HG03064 (cell line): ENCODE data around the gene WDR82.

Experiments
- ATAC-seq: cut with Tn5 transposase; IDR thresholded peaks from one replicate; pipeline ENCODE4 v1.9.1; 2021; ENCODE audit warnings: low read depth; ENCODE audit not compliant: unreplicated experiment

WDR82 gene

DNA sequence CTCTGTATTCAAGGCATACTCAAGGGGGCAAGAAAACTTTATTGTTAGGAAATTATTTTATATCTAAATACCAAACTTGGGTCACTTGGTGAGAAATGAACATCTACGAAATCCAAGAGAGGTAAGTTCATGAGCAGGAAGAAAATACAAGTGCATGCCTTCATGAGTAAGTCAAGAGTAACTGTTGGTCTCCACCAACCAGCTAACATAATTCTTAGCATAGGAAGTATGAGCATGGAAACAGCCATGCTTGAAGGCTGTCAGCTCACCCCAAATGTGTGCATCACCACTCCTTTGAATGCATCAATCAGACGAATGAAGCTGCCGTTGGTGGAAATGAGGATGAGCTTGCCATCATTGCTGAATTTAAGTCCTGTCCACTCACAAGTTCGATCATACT, 19.0 kb downstream of the WDR82 start:
- no peak for ATAC-seq

DNA sequence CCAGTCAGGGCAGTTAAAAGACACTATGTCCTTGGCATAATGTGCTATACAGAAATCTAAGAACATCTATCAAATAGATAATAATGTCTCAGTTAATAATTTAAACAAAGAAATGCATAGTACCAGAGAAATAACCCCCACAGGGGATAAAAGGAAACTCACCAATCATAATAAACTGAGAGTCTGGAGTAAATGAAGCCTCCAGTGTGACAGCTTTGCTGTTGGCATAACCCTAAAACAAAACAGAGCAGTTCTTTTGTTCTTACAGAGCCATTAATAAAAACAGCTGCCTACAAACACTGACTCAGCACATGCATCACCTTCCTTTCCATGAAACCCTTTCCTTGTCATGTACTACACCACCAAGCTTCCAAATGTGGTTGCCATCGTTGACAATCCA, 19.4 kb downstream of the WDR82 start:
- ATAC-seq = no peak

DNA sequence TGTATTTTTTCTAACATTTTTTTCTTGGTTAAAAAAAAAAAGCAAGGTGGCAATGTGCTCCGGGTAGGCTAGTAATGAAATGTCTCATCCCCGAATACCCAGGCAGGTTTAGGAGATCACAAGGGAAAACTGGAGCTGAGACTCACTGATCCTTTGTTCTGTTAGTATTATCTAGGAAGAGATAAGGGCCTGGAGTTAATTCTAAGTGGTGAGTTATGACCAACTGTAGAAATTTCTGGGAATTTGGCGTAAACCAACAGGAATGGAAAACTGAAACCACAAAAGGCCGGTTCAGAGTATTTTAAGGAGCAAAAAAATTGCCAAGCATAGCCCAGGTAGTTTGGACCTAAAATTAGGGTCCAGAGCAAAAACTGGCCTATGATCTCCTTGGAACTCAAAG, 20.5 kb downstream of the WDR82 start:
- ATAC-seq = no peak

DNA sequence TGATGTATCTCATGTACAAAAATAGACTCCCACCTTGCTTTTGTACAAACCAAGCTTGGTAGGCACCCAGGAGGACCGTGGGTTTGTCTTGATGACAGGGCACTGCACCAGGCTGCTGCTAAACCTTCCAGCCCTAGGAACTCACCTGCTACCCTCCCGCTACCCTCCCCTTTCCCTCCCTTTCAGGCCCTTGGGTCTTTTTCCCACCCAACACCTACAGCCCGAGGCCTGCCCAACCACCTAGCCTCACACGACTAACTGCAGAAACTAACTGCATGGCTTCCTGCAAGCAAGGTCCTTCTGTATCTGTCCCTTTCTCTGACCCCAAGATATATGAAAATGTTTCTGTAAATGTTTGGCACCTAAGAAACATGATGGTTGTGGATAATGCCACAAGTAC, 21.8 kb downstream of the WDR82 start:
- ATAC-seq = no peak

DNA sequence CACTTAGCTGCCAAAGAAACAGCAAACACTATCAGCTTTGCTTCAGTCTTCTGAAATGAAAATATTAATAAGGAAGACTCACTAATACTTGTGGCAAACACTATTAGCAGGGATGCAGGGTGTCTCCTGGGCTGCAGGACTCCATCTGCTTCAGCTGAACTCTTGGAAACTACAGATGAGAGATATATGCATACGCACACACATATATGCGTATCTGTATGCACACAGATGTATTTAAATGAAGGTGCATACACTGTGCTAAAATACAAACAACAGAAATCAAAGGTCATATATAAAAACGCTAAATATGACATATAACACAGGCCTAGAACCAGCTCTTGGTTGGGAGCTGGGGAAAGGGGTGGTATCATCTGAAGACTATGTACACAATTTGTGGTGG, 22.3 kb downstream of the WDR82 start:
- no peak for ATAC-seq

DNA sequence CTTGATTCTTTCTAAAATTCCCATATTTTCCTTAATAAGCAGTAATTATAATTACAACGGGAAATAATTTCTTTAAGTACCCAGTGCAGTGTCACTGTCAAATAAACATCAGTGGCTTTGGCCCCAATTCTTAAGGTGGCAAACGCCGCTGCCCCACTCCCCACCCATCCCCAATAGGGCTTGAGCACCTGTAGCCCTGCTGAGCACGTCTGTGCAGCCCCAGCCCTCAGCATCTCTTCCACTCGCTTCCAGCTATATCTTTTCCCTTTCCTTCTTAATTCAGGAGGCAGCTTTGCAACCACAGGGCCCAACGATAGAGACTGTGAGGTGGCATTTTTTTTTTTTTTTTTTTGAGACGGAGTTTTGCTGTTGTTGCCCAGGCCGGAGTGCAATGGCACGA, 23.8 kb downstream of the WDR82 start:
- no peak for ATAC-seq

DNA sequence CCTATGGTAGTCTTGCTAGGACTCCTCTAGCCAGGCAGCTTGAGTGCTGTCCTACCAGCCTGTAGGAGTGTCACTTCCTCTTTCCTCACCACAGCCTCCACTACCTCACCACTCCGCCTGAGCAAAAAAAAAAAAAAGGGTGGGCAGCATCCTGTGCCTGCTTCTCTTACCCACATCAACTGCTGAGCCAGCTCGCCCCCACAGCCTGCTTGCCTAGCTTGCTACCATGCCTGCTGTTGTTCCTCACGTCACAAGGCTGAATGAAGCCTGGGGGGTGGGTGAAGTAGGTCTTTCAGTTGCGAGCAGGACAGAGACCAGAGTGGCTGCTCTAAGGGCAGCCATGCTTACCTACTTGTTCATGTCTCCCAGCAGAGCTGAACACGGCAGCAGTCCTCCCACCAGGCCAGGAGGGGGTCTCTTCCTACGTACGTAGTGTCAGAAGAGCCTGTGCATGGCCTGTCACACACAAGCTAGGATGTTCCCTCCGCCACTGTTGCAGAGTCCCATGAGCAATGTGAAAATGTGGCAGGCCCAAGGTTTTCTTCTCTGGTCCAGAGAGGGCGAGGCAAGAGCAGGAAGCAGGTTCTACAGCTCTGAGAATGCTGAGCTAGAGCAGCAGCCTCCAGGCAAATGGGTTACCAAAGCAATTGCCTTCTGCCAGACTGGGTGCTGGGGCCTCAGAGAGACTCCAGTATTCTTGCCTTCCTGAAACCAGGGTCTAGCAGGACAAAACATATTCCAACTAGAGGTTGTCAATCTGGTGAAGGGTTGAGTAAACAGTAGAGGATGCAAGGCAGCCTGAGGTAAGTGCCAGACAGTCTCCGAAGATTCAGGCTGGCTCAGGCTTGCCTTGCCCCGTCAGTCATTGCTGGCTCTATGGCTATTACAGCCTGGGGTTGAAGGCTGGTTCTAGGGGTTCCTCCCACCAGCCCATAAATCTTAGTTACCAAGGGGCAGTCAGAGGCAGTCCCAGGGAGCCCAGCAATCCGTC, 24.8 kb downstream of the WDR82 start:
- ATAC-seq = peak; percentile 93

DNA sequence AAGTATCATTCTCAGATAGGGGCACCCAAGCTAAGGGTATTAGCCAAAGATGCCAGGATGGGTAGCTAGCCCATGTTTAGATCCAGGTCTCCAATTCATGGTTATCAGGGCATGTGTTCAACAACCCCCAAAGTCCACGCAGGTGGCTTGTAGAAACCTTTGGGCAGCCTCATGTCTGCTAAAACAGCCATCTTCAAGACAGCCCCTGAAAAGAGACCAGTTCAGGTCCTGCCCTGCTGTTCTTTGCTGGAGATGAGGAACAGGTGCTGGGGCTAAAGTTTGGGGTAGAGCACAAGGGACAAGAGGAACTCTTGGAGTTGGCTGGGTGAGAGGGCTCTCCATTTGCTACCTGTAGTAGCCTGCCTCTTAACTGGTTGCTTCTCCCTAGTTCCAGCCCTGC, 28.3 kb downstream of the WDR82 start:
- ATAC-seq = no peak

DNA sequence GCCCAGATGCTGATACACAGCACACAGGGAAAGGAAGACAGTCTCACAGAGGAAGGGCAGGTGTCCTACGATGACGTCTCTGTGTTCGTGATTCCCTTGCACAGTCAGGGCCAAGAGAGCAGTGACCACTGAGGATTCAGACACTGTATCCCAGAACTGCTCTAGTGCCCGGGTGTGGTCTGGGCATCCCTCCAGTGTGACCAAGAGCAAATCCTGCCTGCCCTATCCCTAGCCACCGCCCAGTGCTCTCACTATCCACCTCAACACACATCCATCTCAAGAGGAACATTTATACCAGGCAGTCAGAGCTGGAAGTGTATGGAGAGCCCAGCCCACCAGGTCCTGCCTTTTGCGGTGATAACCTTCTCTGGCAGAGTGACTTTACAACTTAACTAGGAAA, 28.8 kb downstream of the WDR82 start:
- ATAC-seq = no peak

DNA sequence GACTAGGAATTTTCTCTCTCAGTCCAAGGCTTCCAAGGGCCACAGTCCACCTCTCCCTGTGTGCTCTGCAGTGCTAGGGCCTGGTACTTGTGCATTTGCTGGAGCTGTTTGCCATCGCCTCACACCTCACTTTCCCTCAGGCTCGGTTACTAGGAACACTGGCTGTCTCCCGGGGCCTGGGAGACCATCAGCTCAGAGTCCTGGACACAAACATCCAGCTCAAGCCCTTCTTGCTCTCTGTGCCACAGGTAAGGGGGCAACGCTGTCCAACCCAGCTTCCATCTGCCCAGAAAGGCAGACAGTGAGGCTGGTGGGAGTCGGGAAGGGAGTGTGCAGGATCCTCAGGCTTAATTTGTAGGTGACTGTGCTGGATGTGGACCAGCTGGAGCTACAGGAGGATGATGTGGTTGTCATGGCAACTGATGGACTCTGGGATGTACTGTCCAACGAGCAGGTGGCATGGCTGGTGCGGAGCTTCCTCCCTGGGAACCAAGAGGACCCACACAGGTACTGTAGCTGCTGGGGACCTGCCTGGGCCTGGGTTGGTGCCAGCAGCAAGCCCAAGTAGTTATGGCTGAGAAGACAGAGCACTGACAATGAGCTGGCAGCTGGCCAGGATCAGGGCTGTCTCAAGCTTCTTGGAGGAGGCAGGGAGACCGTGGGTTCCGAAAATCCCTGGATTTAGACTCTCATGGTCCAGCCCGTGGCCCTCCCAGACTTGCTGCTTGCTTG, 29.5 kb downstream of the WDR82 start:
- no peak for ATAC-seq

DNA sequence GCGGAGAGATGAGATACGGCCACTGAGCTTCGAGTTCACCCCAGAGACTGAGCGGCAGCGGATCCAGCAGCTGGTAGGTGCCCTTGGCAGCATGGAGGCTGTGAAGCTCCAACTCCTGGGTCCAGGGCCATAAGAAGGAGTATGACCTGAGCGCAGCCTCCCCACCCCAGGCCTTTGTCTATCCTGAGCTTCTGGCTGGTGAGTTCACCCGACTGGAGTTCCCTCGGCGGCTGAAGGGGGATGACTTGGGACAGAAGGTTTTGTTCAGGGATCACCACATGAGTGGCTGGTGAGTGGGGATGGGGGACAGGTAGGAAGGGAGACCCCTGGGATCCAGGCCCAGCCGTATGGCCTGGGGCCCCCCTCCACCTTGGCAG, 30.3 kb downstream of the WDR82 start:
- ATAC-seq = no peak

DNA sequence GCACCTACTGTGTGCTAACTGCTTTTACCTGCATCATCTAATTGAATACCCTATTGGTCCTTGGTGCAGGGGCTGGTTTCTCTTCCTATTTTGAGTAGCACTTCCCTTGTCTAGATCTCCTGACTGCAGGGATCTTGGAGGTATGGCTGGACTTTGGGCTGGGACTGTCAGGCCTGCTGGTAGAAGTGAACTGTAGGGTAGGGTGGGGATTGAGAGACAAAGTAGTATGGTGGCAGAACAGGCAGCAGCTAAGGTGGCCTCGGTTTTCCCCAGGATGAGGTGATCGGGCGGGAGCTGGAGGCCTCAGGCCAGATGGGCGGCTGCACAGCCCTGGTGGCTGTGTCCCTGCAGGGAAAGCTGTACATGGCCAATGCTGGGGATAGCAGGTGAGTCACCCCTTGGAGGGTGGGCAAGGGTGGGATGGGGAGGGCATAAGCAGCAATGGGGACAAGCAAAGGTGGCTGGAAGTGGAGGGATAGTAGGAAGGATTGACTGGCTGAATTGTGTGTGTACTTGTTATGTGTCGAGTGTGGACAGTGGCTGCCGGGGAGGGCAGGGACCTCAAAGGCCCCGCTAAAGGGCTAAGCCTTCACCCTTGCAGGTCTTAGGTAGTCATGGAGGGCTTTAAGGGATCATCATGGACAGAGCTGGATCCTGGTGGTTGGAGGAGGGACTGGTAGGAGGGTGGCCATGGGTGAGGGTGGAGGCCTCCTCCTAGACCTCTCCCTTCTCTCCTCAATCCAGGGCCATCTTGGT, 30.9 kb downstream of the WDR82 start:
- no peak for ATAC-seq

DNA sequence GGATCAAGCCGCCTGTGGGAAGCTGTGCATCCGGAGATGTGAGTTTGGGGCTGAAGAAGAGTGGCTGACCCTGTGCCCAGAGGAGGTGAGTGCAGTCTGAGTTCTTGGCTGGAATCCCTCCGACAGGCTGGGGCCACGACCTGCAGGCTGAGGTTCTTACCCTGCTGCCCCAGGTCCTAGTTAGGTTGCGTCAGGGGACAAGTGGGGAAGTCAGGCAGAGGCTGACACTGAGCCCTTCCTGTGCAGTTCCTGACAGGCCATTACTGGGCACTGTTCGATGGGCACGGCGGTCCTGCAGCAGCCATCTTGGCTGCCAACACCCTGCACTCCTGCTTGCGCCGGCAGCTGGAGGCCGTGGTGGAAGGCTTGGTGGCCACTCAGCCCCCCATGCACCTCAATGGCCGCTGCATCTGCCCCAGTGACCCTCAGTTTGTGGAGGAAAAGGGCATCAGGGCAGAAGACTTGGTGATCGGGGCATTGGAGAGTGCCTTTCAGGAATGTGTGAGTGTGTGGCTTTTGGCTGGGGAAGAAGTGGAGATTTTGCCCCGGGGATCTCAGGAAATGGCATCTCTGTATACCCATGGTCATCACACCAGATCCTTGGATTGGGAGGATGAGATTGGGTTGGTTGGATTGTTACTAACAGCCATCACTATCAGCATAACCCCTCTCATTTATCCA, 31.6 kb downstream of the WDR82 start:
- no peak for ATAC-seq

DNA sequence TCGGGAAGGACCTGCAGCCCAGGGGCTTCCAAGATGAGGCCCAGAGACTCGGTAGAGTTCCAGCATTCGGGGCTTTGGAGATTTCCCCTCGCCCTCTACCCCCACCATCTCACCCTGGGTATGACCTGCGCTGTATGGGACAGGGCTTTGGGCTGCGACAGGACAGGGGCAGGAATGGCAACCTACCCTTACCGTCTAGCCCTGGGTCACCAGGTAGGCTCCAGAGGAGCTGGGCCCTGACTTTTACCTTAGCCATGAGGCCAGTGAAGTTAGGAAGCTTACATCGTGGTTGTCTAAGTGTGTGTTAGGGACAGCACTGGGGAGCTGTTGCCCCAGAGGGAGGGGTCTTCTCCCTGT, 32.2 kb downstream of the WDR82 start:
- ATAC-seq = no peak

DNA sequence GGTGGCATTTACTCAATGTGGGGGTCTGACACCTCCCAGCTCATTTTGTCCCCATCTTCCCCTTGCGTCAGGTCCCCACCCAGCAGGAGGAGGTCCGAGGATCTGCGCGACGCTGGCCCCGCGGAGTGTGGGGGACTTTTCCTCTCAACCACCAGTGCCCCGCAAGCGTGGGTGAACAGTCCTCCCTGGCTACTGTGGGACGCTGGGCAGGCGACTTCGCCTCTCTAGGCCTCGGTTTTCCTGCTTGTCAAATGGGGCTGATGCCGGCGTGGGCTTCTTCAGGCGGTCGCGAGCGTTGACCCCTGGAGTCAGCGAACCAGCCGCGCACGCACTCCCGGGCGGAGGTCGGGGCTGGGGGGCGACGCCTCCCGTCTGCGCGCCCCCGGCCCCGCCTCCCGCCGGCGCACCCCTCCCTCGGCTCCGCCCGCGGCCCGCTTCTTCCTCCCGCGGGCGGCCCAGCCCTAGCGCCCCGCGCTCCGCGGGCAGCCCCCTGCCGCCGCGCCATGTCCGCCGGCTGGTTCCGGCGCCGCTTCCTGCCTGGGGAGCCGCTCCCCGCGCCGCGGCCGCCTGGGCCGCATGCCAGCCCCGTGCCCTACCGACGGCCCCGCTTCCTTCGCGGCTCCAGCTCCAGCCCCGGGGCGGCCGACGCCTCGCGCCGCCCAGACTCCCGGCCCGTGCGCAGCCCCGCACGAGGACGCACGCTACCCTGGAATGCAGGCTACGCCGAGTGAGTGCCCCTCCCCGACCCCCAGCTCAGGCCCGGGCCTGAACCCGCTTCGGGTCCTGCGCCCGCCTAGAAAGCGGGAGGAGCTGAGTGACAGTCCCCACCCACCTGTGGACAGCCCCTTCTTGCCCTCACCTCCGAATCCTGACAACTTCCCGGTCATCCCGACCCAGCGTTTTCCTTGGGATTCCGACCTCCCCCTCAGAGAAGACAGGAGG, 32.9 kb downstream of the WDR82 start, which contains the start of gene PPM1M:
Gene PPM1M (plus strand): TSS at position 438 of the 942 bp plus-strand sequence. CDS start 66 bp downstream, at position 504.
- no peak for ATAC-seq

DNA sequence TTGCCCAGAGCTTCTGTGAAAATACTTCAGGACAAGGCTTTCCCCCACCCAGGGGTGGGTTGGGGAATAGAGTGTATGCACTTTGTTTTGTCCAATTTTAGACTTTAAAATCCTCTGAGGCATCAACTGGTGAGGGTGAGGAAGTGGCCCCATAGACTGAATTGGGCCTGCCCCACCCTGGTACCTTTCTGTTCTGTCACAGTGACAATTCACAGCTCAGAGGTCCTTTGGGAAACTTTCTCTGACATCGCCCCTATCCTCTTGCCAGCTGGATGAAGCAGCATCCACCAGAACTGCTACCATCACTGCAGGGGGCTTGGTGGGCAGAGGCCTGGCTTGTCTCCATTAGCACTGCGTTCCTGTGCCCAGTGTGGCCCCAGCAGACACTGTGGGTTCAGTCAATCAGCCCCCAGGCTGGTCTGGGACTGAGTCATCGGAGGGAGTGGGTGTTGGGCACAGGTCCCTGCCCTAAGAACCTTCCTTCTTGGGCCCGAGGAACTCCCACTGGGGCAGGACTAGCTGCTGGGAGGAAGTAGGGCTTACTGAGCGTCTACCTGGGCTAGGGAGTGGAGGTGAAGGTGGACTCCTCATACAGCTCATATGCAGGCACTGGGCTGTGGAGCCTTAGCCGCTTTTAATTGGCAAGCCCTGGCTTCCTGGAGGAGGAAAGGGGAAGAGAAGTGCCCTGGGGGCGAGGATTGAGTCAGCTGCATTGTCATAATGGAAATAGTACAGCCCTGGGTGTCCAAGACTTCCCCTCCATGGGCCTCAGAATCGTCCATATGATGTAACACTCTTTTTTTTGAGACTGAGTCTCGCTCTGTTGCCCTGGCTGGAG, 34.4 kb downstream of the WDR82 start:
- no peak for ATAC-seq

DNA sequence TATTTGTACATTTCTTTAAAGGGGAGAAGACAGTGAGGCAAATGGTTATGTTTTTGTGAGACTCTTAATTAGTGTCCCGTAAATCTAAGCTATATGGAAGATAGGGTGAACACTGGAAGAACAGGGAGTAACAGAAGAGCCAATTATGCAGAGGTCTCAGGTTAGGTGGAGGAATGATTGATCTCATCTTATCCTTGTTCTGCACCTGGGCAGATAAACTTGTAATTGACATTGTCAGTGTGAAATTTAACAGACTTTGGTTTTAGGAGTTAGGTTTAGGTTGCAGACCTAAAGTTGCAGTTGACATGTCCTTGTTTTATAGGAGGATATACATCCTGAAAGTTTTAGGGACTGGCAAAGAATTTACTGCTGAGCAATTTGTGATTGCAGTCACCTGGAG, 36.4 kb downstream of the WDR82 start:
- no peak for ATAC-seq

DNA sequence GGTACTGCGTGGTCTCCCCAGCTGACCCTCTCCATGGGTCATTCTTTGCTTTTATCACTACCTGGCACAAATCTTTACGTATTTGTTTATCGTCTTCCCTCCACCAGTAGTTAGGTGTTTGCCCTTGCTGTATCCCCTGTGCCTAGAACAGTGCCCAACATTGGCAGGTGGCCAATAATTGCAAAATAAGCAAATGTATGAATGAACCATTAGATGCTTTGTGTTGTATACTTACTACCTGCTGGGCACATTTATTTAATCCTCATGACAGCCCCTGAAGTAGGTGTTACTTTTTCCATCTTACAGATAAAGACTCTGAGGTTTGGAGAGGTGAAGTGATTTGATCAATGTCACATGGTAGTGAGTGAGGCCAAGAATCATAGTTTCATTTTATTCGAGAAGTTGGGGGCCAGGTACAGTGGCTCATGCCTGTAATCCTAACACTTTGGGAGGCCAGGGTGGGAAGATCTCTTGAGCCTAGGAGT, 37.5 kb downstream of the WDR82 start:
- ATAC-seq = no peak
